MM.1S (cell line): Measurements from ENCODE around the gene CPXM1.

Experiments used
- DNase-seq: peaks from one replicate; pipeline ENCODE4 v3.0.0-alpha.2; 2015
- H2AFZ ChIP-seq: fragments of 300-600 bp; sonication (generic); 2 replicates; pipeline ENCODE4 v1.6.0; 2016; ENCODE audit warnings: antibody characterized with exemption, low read length
- H3F3A ChIP-seq: fragments of 300-600 bp; sonication (generic); 2 replicates; pipeline ENCODE4 v1.6.1; 2016; ENCODE audit warnings: mild to moderate bottlenecking, antibody characterized with exemption, low read length, moderate library complexity, mixed read lengths; ENCODE audit not compliant: insufficient read depth
- H3K27ac ChIP-seq: fragments of 300-600 bp; sonication (generic); 2 replicates; pipeline ENCODE4 v1.5.1; 2016; ENCODE audit warnings: mild to moderate bottlenecking, low read length
- H3K27me3 ChIP-seq: fragments of 300-600 bp; sonication (generic); replicated peaks from 2 replicates; pipeline ENCODE4 v1.6.0; 2016; ENCODE audit warnings: low read length; ENCODE audit not compliant: insufficient read depth
- H3K36me3 ChIP-seq: fragments of 300-600 bp; sonication (generic); replicated peaks from 2 replicates; pipeline ENCODE4 v1.6.1; 2016; ENCODE audit warnings: mild to moderate bottlenecking, low read length, mixed read lengths; ENCODE audit not compliant: insufficient read depth
- H3K4me1 ChIP-seq: fragments of 300-600 bp; sonication (generic); 2 replicates; pipeline ENCODE4 v1.6.1; 2016; ENCODE audit warnings: low read length, mixed read lengths
- H3K4me2 ChIP-seq: fragments of 300-600 bp; sonication (generic); 2 replicates; pipeline ENCODE4 v1.6.0; 2016; ENCODE audit warnings: low read depth, low read length
- H3K4me3 ChIP-seq: fragments of 300-600 bp; sonication (generic); 2 replicates; pipeline ENCODE4 v1.5.1; 2016; ENCODE audit warnings: low read length, mixed read lengths
- H3K79me2 ChIP-seq: fragments of 300-600 bp; sonication (generic); 2 replicates; pipeline ENCODE4 v1.6.1; 2016; ENCODE audit warnings: mixed run types, low read length, mixed read lengths
- H3K9ac ChIP-seq: fragments of 300-600 bp; sonication (generic); 2 replicates; pipeline ENCODE4 v1.6.1; 2016; ENCODE audit warnings: low read length, mixed read lengths
- H3K9me2 ChIP-seq: fragments of 300-600 bp; sonication (generic); replicated peaks from 2 replicates; pipeline ENCODE4 v1.6.1; 2016; ENCODE audit warnings: mild to moderate bottlenecking, low read length, mixed read lengths; ENCODE audit not compliant: insufficient read depth
- H3K9me3 ChIP-seq: fragments of 300-600 bp; sonication (generic); replicated peaks from 2 replicates; pipeline ENCODE4 v1.6.1; 2016; ENCODE audit warnings: mild to moderate bottlenecking, low read length, mixed read lengths; ENCODE audit not compliant: insufficient read depth
- H4K20me1 ChIP-seq: fragments of 300-600 bp; sonication (generic); 2 replicates; pipeline ENCODE4 v1.6.1; 2016; ENCODE audit warnings: mild to moderate bottlenecking, low read length, moderate library complexity, mixed read lengths; ENCODE audit not compliant: insufficient read depth
- CTCF ChIP-seq: fragments of 300-600 bp; sonication (generic); IDR thresholded peaks from 2 replicates; pipeline ENCODE4 v1.5.1; 2016; ENCODE audit warnings: antibody characterized with exemption, low read length, mixed read lengths
- EZH2 ChIP-seq: fragments of 300-600 bp; sonication (generic); optimal IDR thresholded peaks from 2 replicates; pipeline ENCODE3; 2017; ENCODE audit warnings: low read depth, mild to moderate bottlenecking, antibody characterized with exemption, low read length, mixed read lengths
- EZH2phosphoT487 ChIP-seq: fragments of 300-600 bp; sonication (generic); IDR thresholded peaks from 2 replicates; pipeline ENCODE4 v1.6.1; 2018; ENCODE audit warnings: antibody characterized with exemption, low read length

The CPXM1 gene

GRCh38 chr20:2799688-2800520, 523 bp downstream of the CPXM1 start:
- peak overlapping the region; percentile 29; the same call in 1 of the 2 replicates for H3K4me2 ChIP-seq
- no peak for TF ChIP-seq EZH2phosphoT487
- TF ChIP-seq EZH2: peak; percentile 40
- H3K27ac ChIP-seq: no peak overlapping the region
- H3K9me3 ChIP-seq: no peaks in the 10 kb centered on the region
- no peaks in the 10 kb centered on the region for H3F3A ChIP-seq
- H3K4me3 ChIP-seq: peak overlapping the region; percentile 10; the same call in 1 of the 2 replicates
- no peaks in the 10 kb centered on the region for H3K9me2 ChIP-seq
- H2AFZ ChIP-seq: no peak overlapping the region
- no peaks in the 10 kb centered on the region for H4K20me1 ChIP-seq
- DNase-seq: no peak
- H3K9ac ChIP-seq: no peak overlapping the region
- H3K79me2 ChIP-seq: no peaks in the 10 kb centered on the region
- H3K27me3 ChIP-seq: peaks cover 94% of the 10 kb centered on the region
- H3K36me3 ChIP-seq: no peaks in the 10 kb centered on the region
- no peaks in the 10 kb centered on the region for H3K4me1 ChIP-seq

- H3K4me3 ChIP-seq: no peak overlapping the region
- H3K27me3 ChIP-seq: peaks cover 94% of the 10 kb centered on the region
Measured at GRCh38 chr20:2799271-2799670, 1.2 kb downstream of the CPXM1 start.

GRCh38 chr20:2798814-2799213, 1.6 kb downstream of the CPXM1 start:
- Histone ChIP-seq H2AFZ (no peak overlapping the region), H3K79me2 (no peaks in the 10 kb centered on the region), H3K4me3 (no peak overlapping the region), H3K27me3 (peaks cover 90% of the 10 kb centered on the region), H3K4me2 (no peak overlapping the region), H3K9me2 (no peaks in the 10 kb centered on the region), H3K36me3 (no peaks in the 10 kb centered on the region), H3K4me1 (no peaks in the 10 kb centered on the region), H3F3A (no peaks in the 10 kb centered on the region), H3K9me3 (no peaks in the 10 kb centered on the region), H4K20me1 (no peaks in the 10 kb centered on the region), H3K9ac (no peak overlapping the region), H3K27ac (no peak overlapping the region)
- DNase-seq: no peak
- no peak for TF ChIP-seq EZH2phosphoT487
- no peak for TF ChIP-seq EZH2
- no peak for TF ChIP-seq CTCF

More at GRCh38 chr20:2799271-2799670, 1.2 kb downstream of the CPXM1 start:
- no peaks in the 10 kb centered on the region for H3K9me3 ChIP-seq
- H3K9ac ChIP-seq: no peak overlapping the region
- TF ChIP-seq EZH2: no peak
- TF ChIP-seq EZH2phosphoT487: no peak
- TF ChIP-seq CTCF: no peak
- no peak for DNase-seq
- no peaks in the 10 kb centered on the region for H4K20me1 ChIP-seq
- no peaks in the 10 kb centered on the region for H3K9me2 ChIP-seq
- H3K36me3 ChIP-seq: no peaks in the 10 kb centered on the region
- H3K4me2 ChIP-seq: no peak overlapping the region
- no peaks in the 10 kb centered on the region for H3K79me2 ChIP-seq
- H3K27ac ChIP-seq: no peak overlapping the region
- H2AFZ ChIP-seq: no peak overlapping the region
- no peaks in the 10 kb centered on the region for H3K4me1 ChIP-seq
- no peaks in the 10 kb centered on the region for H3F3A ChIP-seq
